Coronary artery (tissue), 2 donors: Measurements from ENCODE around the gene PPP1R26.
A peak's percentile ranks its signal among the peaks of the same experiment; 100 is the strongest.

Experiments
- DNase-seq: peaks from one replicate; pipeline ENCODE4 v3.0.0-alpha.2; 2017; ENCODE audit warnings: low spot score
- H3K27ac ChIP-seq, 2 donors: fragments of 200-600 bp; sonication (generic); one replicate each; pipeline ENCODE4 v1.5.1; 2016 to 2019
- H3K4me3 ChIP-seq: fragments of 200-600 bp; sonication (generic); 2 replicates; pipeline ENCODE4 v1.5.1; 2016; ENCODE audit warnings: mild to moderate bottlenecking, moderate library complexity
- TF ChIP-seq, protein P1 (sequence below): fragments of 200-600 bp; sonication (generic); IDR thresholded peaks from one replicate; pipeline ENCODE4 v1.5.1; 2019; ENCODE audit warnings: antibody characterized with exemption

The PPP1R26 gene

DNA sequence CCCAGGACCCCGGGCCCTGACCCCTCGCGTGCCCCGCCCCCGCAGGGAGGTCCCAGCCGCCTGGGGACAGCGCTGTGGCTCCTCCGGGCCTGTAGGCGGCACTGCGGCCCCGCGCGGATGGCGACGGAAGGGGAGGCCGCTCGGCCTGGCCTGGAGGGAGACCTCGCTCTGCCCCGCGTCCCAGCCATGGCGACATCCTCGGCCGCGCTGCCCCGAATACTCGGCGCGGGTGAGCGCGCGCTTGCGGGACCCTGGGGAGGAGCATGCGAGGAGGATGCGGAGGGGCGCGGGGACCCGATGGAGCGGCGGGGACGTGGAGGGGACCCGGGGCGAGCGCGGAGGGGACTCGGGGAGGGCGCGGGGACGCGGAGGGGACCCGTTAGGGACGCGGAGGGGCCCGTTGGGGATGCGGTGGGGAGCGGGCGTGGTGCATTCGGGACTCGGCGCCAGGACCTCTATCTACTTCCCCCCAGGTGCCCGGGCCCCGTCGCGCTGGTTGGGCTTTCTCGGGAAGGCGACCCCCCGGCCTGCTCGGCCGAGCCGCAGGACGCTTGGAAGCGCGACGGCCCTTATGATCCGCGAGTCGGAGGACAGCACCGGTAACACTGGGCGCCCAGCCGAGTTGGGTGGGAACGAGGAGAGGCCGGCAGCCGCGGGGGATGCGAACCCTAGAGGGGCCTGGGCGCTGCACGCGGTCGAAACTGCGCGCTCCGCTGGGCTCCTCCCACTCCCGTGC lies 21.1 kb downstream of the PPP1R26 start, which contains the start of gene MRPS2:
Gene MRPS2 (plus strand): TSS at position 158 of the 736 bp plus-strand sequence. CDS start 29 bp downstream, at position 187.
- TF ChIP-seq, protein P1, sequence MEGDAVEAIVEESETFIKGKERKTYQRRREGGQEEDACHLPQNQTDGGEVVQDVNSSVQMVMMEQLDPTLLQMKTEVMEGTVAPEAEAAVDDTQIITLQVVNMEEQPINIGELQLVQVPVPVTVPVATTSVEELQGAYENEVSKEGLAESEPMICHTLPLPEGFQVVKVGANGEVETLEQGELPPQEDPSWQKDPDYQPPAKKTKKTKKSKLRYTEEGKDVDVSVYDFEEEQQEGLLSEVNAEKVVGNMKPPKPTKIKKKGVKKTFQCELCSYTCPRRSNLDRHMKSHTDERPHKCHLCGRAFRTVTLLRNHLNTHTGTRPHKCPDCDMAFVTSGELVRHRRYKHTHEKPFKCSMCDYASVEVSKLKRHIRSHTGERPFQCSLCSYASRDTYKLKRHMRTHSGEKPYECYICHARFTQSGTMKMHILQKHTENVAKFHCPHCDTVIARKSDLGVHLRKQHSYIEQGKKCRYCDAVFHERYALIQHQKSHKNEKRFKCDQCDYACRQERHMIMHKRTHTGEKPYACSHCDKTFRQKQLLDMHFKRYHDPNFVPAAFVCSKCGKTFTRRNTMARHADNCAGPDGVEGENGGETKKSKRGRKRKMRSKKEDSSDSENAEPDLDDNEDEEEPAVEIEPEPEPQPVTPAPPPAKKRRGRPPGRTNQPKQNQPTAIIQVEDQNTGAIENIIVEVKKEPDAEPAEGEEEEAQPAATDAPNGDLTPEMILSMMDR, result peak; percentile 83
- peak within 1 kb of the TSS; percentile 90 for H3K4me3 ChIP-seq
- H3K27ac ChIP-seq, result peak within 1 kb of the TSS; percentile 67 to 80
- DNase-seq, result peak; percentile 89

GRCh38 chr9:135501261-135502167 lies 21.9 kb downstream of the PPP1R26 start:
- TF ChIP-seq, protein P1, result no peak
- no peak for DNase-seq
- H3K4me3 ChIP-seq, result peak overlapping the region; percentile 90
- peak overlapping the region in 1 of 2 donors; percentile 80 for H3K27ac ChIP-seq

DNA sequence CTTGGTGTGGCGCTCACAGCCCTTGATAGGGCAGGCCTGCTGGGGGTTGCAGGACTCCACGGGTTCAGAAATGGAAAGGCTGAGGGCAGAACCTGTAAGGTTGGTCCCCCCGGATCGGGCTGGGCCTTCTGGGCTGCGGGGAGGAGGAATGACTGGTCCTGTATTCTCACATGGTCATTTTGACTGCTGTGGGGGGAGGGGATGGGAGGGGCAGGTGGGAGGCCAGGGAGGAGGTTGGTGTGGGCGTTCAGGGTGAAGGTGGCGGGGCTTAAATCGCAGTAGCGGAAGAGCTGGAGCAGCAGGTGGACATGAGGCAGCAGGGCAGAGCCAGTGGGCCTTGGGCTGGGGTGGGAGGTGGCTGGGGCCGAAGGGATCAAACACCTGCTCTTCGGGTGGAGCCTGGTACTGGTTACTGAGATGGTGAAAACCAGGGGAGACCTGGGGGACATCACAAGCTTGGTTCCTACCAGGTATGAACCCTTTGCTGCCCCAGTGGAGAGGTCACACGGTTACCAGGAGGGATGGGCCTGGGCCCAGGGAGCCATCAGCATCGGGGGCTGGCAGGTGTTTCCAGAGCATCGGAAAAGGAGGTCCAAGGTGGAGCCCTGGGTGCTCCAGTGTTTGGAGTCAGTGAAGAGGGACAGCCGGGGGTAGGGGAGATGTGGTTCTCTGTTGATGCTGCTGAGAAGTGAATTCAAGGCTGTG lies 22.7 kb downstream of the PPP1R26 start:
- no peak overlapping the region for H3K27ac ChIP-seq
- no peak for DNase-seq
- H3K4me3 ChIP-seq, result peak overlapping the region; percentile 90
- TF ChIP-seq, protein P1, result no peak

- no peak overlapping the region for H3K4me3 ChIP-seq
- H3K27ac ChIP-seq, result no peak overlapping the region
- TF ChIP-seq, protein P1, result no peak
- no peak for DNase-seq
Observed at GRCh38 chr9:135502873-135503321, 23.3 kb downstream of the PPP1R26 start.

- Histone ChIP-seq H3K4me3 (no peak overlapping the region), H3K27ac (no peak overlapping the region)
- DNase-seq, result no peak
- TF ChIP-seq, protein P1, result no peak
Observed at GRCh38 chr9:135503371-135504261, 24.0 kb downstream of the PPP1R26 start.
